Measurements from ENCODE around the gene GALK2.
"Not testable (repeated sequence)": the region's sequence is repeated elsewhere in the genome, so short reads cannot be mapped to it uniquely, and the experiment has no call there.

GALK2 gene

GRCh38 chr15:49164865-49165264 lies 5.2 kb upstream of the GALK2 start:
- no peak for DNase-seq (ENCODE audit: low read depth in 3 of 3)

- DNase-seq (ENCODE audit: low read depth in 3 of 3): no peak
Measured at GRCh38 chr15:49168016-49168415, 2.0 kb upstream of the GALK2 start.

DNA sequence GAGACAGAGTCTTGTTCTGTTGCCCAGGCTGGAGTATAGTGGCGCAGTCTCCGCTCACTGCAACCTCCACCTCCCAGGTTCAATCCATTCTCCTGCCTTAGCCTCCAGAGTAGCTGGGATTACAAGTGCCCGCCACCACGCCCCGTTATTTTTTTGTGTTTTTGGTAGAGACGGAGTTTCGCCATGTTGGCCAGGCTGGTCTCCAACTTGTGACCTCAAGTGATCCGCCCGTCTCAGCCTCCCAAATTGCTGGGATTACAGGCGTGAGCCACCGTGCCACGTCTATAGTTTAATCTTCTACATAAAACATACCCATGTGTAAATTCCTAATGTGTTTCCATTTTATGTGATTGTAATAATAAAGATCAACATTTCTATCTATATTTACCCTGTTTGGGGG lies 1.7 kb downstream of the GALK2 start:
- no peak for DNase-seq (ENCODE audit: low read depth in 3 of 3)

DNA sequence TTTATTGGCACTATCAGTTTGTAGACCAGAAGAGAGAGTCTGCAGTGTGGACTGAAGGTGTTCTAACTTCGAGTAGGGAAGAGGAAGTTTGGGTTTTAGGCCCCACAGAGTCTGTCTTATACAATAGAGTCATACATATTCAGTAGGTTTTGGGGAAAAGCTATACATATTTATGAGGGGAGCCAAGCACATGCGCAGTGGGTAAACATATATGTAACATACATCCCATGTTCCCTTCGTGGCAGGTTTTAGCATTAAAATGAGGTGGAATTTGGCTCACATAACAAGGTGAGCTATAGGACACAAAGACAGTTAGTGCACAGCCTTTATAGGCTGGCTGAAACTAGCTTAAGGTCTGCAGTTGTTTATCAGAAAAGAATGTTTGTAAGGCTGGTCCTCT lies 4.9 kb downstream of the GALK2 start:
- no peak for DNase-seq (ENCODE audit: low read depth in 3 of 3)

- DNase-seq (ENCODE audit: low read depth in 3 of 3): not testable (repeated sequence)
Measured at GRCh38 chr15:49175582-49176397, 5.7 kb downstream of the GALK2 start.

GRCh38 chr15:49178497-49178896 lies 8.4 kb downstream of the GALK2 start:
- no peak for DNase-seq (ENCODE audit: low read depth in 3 of 3)

DNA sequence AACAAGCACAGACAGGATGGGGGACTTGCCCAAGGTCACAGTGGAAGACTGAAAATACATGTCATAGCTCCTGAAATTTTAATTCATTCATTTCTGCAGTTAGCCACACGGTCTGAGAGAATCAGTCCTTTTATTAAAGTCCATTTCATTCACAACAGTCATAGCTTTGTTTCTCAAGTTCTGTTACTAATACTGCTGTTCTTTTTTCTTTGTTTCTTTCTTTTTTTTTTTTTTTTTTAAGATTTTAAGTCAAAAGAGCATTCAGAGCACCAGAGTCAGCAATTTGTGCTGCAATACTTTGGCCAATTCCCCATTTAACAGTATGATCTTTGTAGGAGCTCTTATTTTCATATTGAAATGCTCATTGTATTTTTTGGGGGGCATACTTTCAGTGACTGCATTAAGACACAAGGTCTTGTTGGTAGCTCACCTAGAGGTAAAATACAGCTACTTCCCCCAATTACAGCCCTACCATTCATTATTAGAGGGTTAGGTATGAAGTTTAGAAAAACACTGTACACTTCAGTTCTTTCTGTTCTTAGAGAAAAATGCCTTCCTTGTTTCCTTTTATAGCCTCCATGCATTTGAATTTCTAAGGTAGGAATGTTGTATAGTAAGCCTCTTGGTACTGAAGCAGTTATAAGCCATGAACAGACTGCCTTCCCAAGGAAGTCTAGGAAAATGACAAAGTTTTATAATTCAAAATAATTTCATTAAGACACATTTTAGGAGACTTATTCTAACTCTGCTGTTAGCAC lies 9.6 kb downstream of the GALK2 start:
- DNase-seq (ENCODE audit: low read depth in 3 of 3): no peak

- no peak for DNase-seq (ENCODE audit: low read depth in 3 of 3)
Measured at GRCh38 chr15:49182128-49182527, 12.1 kb downstream of the GALK2 start.

DNA sequence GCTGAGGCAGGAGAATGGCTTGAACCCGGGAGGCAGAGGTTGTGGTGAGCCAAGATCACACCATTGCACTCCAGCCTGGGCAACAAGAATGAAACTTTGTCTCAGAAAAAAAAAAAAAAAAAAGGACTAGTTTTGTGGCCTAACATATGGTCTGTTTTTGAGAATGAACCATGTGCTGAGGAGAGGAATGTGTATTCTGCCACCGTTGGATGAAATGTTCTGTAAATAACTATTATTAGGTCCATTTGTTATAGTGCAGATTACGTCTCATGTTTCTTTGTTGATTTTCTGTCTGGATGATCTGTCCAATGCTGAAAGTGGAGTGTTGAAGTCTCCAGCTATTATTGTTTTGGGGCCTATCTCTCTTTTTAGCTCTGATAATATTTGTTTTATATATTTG lies 13.7 kb downstream of the GALK2 start:
- DNase-seq (ENCODE audit: low read depth in 3 of 3): not testable (repeated sequence)

DNA sequence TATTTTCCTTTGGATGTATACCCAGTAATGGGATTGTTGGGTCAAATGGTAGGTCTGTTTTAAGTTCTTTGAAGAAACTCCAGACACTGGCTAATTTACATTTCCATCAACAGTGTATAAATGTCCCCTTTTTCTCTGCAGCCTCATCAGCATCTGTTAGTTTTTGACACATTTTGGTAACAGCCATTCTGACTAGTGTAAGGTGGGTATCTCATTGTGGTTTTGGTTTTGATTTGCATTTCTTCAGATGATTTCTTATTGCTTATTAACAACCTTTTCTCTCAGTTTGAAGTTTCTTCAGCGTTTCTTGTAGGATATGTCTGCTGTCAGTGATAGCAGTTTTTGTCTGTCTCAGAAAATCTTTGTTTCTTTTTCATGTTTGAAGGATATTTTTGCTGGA lies 15.4 kb downstream of the GALK2 start:
- no peak for DNase-seq (ENCODE audit: low read depth in 3 of 3)

- no peak for DNase-seq (ENCODE audit: low read depth in 3 of 3)
Measured at GRCh38 chr15:49187549-49188245, 17.6 kb downstream of the GALK2 start.

DNA sequence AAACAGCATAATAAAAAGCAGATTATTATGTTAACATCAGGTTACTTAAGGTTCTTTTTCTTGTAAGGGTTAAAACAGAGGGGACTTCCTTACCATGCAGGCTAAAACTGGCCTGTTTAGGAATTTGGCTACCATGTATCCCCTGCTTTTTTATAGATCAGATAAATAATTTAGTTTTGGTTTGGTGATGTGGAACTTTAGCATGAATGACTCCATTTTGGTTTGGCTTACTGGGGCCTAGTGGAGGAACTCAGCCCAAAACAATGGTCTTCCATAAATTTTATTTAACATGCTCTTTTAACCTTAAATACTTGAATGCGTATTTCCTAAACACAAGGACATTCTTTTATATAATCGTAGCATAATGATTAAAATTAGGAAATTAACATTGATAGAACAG lies 18.9 kb downstream of the GALK2 start:
- DNase-seq (ENCODE audit: low read depth in 3 of 3): no peak

GRCh38 chr15:49189631-49190030 lies 19.6 kb downstream of the GALK2 start:
- DNase-seq (ENCODE audit: low read depth in 3 of 3): no peak

GRCh38 chr15:49190586-49190985 lies 20.5 kb downstream of the GALK2 start:
- DNase-seq (ENCODE audit: low read depth in 3 of 3): no peak

GRCh38 chr15:49191892-49192291 lies 21.8 kb downstream of the GALK2 start:
- no peak for DNase-seq (ENCODE audit: low read depth in 3 of 3)

- DNase-seq (ENCODE audit: low read depth in 3 of 3): no peak
Measured at GRCh38 chr15:49196856-49197255, 26.8 kb downstream of the GALK2 start.

DNA sequence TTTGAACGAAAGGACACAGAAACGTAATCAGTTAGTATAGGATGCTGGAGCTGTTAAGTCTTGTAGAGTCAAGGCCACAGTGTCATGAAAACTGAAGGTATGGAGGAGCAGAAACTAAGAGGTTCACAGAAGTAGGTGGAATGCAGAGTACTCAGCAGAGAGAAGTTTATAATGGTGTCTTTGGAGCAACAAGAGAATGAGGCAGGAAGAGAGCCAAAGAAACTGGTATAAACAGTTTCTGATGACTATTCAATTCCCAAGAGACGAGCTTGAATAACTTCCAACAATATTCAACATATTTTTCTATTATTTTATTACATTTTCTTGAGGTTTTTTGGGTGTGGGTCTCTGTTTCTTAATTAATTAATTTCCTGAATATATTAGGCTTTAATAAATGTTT lies 29.6 kb downstream of the GALK2 start:
- no peak for DNase-seq (ENCODE audit: low read depth in 3 of 3)

GRCh38 chr15:49200347-49200746 lies 30.3 kb downstream of the GALK2 start:
- no peak for DNase-seq (ENCODE audit: low read depth in 3 of 3)

DNA sequence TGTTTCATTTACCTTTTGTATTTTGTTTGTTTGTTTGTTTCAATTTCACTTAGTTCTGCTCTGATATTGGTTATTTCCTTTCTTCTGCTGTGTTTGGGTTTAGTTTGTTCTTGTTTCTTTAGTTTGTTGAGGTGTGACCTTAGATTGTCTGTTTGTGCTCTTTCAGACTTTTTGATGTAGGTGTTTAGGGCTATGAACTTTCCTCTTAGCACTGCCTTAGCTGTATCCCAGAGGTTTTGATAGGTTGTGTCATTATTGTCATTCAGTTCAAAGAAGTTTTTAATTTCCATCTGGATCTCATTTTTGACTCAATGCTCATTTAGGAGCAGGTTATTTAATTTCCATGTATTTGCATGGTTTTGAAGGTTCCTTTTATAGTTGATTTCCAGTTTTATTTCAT lies 38.1 kb downstream of the GALK2 start:
- DNase-seq (ENCODE audit: low read depth in 3 of 3): not testable (repeated sequence)

DNA sequence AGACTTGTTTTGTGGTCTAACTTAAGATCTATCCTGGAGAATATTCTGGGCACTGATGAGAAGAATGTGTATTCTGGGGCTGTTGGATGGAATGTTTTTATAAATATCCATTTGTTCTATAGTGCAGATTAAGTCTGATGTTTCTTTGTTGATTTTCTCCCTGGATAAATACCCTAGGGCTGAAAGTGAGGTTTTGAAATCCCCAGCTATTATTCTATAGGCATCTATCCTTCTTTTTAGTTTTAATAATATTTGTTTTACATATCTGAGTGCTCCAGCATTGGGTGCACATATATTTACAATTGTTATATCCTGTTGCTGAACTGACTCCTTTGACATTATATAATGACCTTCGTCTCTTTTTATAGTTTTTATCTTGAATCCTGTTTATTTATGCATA lies 42.9 kb downstream of the GALK2 start:
- DNase-seq (ENCODE audit: low read depth in 3 of 3): no peak

- DNase-seq (ENCODE audit: low read depth in 3 of 3): no peak
Measured at GRCh38 chr15:49215768-49216739, 46.0 kb downstream of the GALK2 start.

Measured in stimulated activated CD4-positive, alpha-beta T cell treated with anti-CD3 and anti-CD28 coated beads, TNF-alpha, amount 100 ng/mL, for 48 hours (primary cell).